KMS-11 (cell line): ENCODE results near the gene RGS12.

Experiments
- H2AFZ ChIP-seq: fragments of 200-600 bp; sonication (generic); 2 replicates; pipeline ENCODE4 v1.6.1; 2016; ENCODE audit warnings: antibody characterized with exemption, mixed run types, low read depth
- H3K27ac ChIP-seq: fragments of 200-600 bp; sonication (generic); 2 replicates; pipeline ENCODE4 v1.6.1; 2016; ENCODE audit warnings: mild to moderate bottlenecking, mixed run types
- H3K27me3 ChIP-seq: fragments of 200-600 bp; sonication (generic); 2 replicates; pipeline ENCODE4 v1.6.1; 2017; ENCODE audit warnings: mild to moderate bottlenecking, low read depth, mixed run types, moderate library complexity; ENCODE audit not compliant: insufficient read depth
- H3K36me3 ChIP-seq: fragments of 200-600 bp; sonication (generic); 2 replicates; pipeline ENCODE4 v1.6.1; 2017; ENCODE audit warnings: mild to moderate bottlenecking, mixed run types; ENCODE audit not compliant: insufficient read depth
- H3K4me1 ChIP-seq: fragments of 200-600 bp; sonication (generic); 2 replicates; pipeline ENCODE4 v1.6.1; 2016; ENCODE audit warnings: mild to moderate bottlenecking, low read depth, mixed run types; ENCODE audit not compliant: poor library complexity, severe bottlenecking
- H3K4me2 ChIP-seq: fragments of 200-600 bp; sonication (generic); 2 replicates; pipeline ENCODE4 v1.7.0; 2016; ENCODE audit warnings: mild to moderate bottlenecking, mixed run types
- H3K4me3 ChIP-seq: fragments of 200-600 bp; sonication (generic); IDR thresholded peaks from 2 replicates; pipeline ENCODE4 v1.6.1; 2017; ENCODE audit warnings: low read depth, low read length, mixed read lengths; ENCODE audit not compliant: insufficient read depth
- H3K79me2 ChIP-seq: fragments of 200-600 bp; sonication (generic); 2 replicates; pipeline ENCODE4 v1.6.1; 2016; ENCODE audit warnings: low read depth, mixed run types; ENCODE audit not compliant: insufficient read depth
- H3K9ac ChIP-seq: fragments of 200-600 bp; sonication (generic); 2 replicates; pipeline ENCODE4 v1.6.1; 2016; ENCODE audit warnings: mild to moderate bottlenecking, mixed run types
- H4K20me1 ChIP-seq: fragments of 200-600 bp; sonication (generic); 2 replicates; pipeline ENCODE4 v1.6.1; 2016; ENCODE audit warnings: mild to moderate bottlenecking, mixed run types; ENCODE audit not compliant: insufficient read depth
- TF ChIP-seq, protein P1 (sequence below): fragments of 200-600 bp; sonication (generic); conservative IDR thresholded peaks from 2 replicates; pipeline ENCODE4 v1.6.1; 2017; ENCODE audit warnings: low read depth, mild to moderate bottlenecking, antibody characterized with exemption, low read length, moderate library complexity, mixed read lengths

RGS12 gene

DNA sequence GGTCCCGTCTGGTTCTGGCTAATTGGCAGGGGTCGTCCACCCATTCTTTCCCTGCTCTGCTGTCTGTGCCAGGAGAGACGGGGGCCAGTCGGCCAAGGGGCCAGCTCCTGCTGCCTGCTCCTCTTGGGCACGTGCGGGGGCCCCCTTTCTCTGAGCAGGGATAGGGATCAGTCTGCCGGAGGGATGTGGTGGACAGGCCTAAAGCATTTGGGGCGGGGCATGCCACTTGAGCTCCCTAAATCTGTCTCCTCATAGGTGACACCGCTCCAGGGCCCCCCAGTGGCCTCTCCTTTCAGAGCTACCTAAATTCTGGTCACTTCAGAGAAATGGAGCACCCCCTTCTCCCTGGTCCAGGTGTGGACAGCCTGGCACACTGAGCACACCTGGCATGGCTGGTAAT lies 48.1 kb upstream of the RGS12 start:
- H3K36me3 ChIP-seq = no peaks in the 10 kb centered on the region
- H4K20me1 ChIP-seq = no peaks in the 10 kb centered on the region
- no peaks in the 10 kb centered on the region for H3K27me3 ChIP-seq
- no peak overlapping the region for H2AFZ ChIP-seq
- H3K4me1 ChIP-seq = peaks cover 11% of the 10 kb centered on the region
- no peak overlapping the region for H3K9ac ChIP-seq
- H3K79me2 ChIP-seq = no peaks in the 10 kb centered on the region
- no peak overlapping the region for H3K27ac ChIP-seq
- H3K4me2 ChIP-seq = no peak overlapping the region
- TF ChIP-seq, protein P1, sequence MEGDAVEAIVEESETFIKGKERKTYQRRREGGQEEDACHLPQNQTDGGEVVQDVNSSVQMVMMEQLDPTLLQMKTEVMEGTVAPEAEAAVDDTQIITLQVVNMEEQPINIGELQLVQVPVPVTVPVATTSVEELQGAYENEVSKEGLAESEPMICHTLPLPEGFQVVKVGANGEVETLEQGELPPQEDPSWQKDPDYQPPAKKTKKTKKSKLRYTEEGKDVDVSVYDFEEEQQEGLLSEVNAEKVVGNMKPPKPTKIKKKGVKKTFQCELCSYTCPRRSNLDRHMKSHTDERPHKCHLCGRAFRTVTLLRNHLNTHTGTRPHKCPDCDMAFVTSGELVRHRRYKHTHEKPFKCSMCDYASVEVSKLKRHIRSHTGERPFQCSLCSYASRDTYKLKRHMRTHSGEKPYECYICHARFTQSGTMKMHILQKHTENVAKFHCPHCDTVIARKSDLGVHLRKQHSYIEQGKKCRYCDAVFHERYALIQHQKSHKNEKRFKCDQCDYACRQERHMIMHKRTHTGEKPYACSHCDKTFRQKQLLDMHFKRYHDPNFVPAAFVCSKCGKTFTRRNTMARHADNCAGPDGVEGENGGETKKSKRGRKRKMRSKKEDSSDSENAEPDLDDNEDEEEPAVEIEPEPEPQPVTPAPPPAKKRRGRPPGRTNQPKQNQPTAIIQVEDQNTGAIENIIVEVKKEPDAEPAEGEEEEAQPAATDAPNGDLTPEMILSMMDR = no peak
- no peak overlapping the region for H3K4me3 ChIP-seq

DNA sequence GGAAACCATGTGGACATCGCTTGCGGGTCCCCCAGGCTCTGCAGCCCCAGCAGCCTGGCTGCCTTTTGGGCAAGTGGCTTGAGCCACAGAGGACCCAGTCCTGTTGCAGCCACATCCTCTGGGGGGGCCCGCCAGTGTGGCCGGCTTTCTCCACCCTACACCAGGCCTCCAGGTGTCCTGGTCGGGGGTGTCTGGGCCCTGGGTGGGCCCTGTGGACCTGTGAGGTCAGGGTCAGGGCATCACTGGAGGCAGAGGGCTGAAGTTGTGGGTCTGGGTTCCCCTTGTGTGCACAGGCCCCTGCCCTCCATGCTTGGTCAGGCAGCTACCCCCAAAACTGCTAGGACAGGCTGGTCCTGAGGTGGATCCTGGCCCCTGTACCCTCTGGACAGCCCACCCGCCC lies 47.1 kb upstream of the RGS12 start:
- no peaks in the 10 kb centered on the region for H4K20me1 ChIP-seq
- no peaks in the 10 kb centered on the region for H3K36me3 ChIP-seq
- peaks cover 2% of the 10 kb centered on the region for H3K4me1 ChIP-seq
- no peaks in the 10 kb centered on the region for H3K27me3 ChIP-seq
- H3K9ac ChIP-seq = no peak overlapping the region
- H2AFZ ChIP-seq = no peak overlapping the region
- no peak overlapping the region for H3K4me3 ChIP-seq
- TF ChIP-seq, protein P1 = no peak
- no peak overlapping the region for H3K4me2 ChIP-seq
- H3K79me2 ChIP-seq = no peaks in the 10 kb centered on the region
- no peak overlapping the region for H3K27ac ChIP-seq

DNA sequence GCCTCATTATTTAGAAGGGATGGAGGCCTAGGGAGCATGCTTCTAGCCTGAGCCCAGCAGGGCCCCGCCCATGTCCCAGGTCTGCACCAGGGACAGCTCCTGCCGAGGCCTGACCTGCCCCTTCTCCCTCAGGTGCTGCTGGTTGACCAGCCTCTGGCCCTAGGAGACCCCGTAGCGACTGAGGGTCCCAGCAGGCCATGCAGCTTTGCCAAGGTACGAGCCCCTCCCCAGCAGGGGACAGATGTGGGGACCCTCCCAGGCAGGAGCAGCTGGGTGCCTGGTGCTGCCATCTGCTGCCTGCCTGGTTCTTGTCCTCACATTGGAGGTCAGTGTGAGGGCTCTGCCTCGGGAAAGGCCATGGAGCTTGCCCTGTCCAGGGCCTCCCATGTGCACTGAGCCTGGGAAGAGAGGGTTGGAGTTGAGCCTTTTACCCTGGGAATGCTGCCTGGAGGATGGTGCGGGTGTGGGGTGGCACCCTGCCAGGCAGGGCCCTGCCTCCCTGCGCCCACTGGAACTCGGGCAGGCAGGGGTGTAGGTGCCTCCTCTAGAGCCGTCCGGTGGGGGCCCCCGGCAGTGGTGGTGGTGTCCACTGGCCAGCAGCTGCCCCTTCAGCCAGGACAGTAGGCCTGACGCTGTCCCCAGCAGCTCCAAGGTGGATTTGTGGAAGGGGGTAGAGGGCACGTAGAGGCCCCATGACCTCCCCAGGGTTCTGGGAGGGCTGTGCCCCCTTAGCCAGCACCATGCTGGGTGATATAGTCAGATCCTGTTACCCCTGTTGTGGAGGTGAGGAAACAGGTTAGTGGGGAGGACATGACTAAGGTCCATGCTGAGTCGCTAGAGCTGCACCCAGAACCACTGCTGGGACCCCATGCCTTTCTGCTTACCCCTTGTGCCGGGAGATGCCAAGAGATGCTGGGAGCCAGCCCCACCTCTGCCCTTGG lies 46.1 kb upstream of the RGS12 start:
- H2AFZ ChIP-seq = no peak overlapping the region
- no peak overlapping the region for H3K9ac ChIP-seq
- no peaks in the 10 kb centered on the region for H4K20me1 ChIP-seq
- H3K27ac ChIP-seq = no peak overlapping the region
- H3K4me2 ChIP-seq = no peak overlapping the region
- H3K27me3 ChIP-seq = no peaks in the 10 kb centered on the region
- no peak overlapping the region for H3K4me3 ChIP-seq
- TF ChIP-seq, protein P1 = no peak
- no peaks in the 10 kb centered on the region for H3K36me3 ChIP-seq
- no peaks in the 10 kb centered on the region for H3K79me2 ChIP-seq
- H3K4me1 ChIP-seq = no peaks in the 10 kb centered on the region

DNA sequence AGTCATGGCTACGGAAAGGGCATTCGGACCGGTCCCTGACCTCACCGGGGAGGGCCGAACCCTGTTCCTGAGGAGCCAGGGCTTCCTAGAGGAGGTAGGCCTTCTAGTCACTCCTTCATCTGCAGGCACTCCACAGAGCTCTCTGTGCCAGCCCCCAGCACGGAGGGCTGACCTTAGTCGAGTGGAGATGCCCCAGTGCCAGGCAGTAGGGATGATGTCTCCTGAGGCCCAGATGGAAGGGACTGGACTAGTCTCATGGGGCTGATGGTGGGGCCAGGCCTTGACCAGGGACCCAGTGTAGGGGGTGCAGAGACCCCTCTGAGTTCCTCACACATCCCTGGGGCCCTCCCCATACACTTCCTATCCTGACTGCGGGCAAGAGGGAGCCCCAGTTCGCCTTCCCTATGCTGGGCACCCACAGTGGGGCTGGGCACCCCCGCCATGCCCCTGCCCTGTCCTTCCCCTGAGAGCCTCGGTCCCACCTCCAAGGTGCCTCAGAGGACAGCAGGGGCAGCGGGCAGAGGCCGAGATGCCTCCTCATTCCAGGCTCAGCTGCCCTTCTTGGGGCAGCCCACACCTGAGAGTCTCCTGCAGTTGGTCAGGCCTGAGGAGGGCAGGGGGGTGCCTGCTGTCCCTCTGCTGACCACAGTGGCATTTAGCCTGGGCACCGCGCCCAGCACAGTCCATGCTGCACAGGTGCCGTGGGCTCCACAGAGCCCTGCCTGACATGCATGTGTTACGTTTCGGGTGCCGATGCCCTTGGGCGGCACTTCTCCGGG lies 45.2 kb upstream of the RGS12 start:
- no peak overlapping the region for H3K27ac ChIP-seq
- no peak overlapping the region for H3K9ac ChIP-seq
- H4K20me1 ChIP-seq = no peaks in the 10 kb centered on the region
- no peak overlapping the region for H2AFZ ChIP-seq
- H3K79me2 ChIP-seq = no peaks in the 10 kb centered on the region
- no peak overlapping the region for H3K4me2 ChIP-seq
- no peaks in the 10 kb centered on the region for H3K27me3 ChIP-seq
- TF ChIP-seq, protein P1 = no peak
- no peaks in the 10 kb centered on the region for H3K4me1 ChIP-seq
- H3K36me3 ChIP-seq = no peaks in the 10 kb centered on the region
- no peak overlapping the region for H3K4me3 ChIP-seq
